Activated B cell treated with CpG ODN at 0.5 μM for 24 hours (primary cell): ENCODE data around the gene DNAI4. TPM values are rescaled to one million over a fixed set of nuclear protein-coding genes. Genes with fewer than 3 reads are reported as not detected.
"Not testable (repeated sequence)": the region's sequence is repeated elsewhere in the genome, so short reads cannot be mapped to it uniquely, and the experiment has no call there.

Experiments used
- ATAC-seq: fragments of 200-7000 bp; cut with Tn5 transposase; one replicate; pipeline ENCODE4 v1.10.0; 2021; ENCODE audit warnings: low read depth, mild to moderate bottlenecking, moderate library complexity
- CTCF ChIA-PET: fragments of 350-600 bp; sonication (Branson Sonifier 250); formaldehyde crosslinking; loops from one replicate; lab custom pipeline; 2021; ENCODE audit warnings: antibody characterized with exemption; lab: Charles Lee
- POLR2A ChIA-PET: fragments of 350-600 bp; sonication (Branson Sonifier 250); formaldehyde crosslinking; loops from one replicate; lab custom pipeline; 2021; ENCODE audit warnings: antibody characterized with exemption; lab: Charles Lee
- DNase-seq: peaks from one replicate; pipeline ENCODE4 v3.0.0; 2022
- H3K27ac Mint-ChIP-seq: one replicate; pipeline ENCODE4 v1.8.0; 2020; ENCODE audit warnings: mixed read lengths
- H3K27me3 Mint-ChIP-seq: one replicate; pipeline ENCODE4 v1.8.0; 2021; ENCODE audit warnings: mixed read lengths
- H3K36me3 Mint-ChIP-seq: one replicate; pipeline ENCODE4 v1.8.0; 2021; ENCODE audit warnings: low read depth, mixed read lengths
- H3K4me1 Mint-ChIP-seq: one replicate; pipeline ENCODE4 v1.8.0; 2021; ENCODE audit warnings: mixed read lengths
- H3K4me3 Mint-ChIP-seq: one replicate; pipeline ENCODE4 v1.8.0; 2020; ENCODE audit warnings: mild to moderate bottlenecking, mixed read lengths
- H3K9me3 Mint-ChIP-seq: one replicate; pipeline ENCODE4 v1.8.0; 2020; ENCODE audit warnings: mixed read lengths
- CTCF ChIP-seq: fragments of 200-600 bp; IDR thresholded peaks from one replicate; pipeline ENCODE4 v1.8.0; 2022; ENCODE audit warnings: antibody characterized with exemption, mild to moderate bottlenecking
- intact Hi-C: fragments of 100-400 bp; cut with micrococcal nuclease; formaldehyde crosslinking; loops from one replicate; pipeline ENCODE4 v1.15.1; 2024
- total RNA-seq: library from RNA; stranded (reverse); gene quantifications from 2 replicates; pipeline ENCODE4 v1.2.3, GENCODE V29; 2022

DNAI4 gene
- total RNA-seq, 1 donor from 2014 or later = 0.75 TPM

DNA sequence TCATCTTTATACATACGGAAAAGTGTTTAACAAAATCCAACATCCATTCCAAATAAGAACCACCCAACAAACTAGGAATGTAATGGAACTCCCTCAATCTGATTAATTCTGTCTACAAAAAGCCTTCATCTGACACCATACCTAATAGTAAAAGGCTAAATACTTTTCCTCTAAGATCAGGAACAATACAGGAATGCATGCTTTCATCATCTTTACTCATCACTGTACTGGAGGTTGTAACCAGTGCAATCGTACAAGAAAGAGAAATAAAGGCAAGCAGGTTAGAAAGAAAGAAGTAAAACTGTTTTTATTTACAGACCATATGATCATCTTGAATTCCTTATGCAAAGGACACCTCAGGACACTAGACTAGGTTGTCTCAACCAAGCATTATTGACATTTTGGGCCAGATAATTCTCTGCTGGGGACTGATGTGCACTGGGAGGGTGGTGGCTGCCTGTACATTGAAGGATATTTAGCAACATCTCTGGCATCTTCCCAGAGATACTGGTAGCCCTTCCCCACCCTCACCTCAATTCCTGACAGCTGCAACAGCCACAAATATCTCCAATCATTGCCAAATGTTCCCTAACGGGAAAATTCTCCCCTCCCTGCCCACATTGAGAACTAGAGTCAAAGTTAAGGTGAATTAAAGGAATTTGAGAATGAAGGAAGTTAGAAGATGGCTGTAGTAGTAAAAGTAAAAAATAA lies 93.0 kb downstream of the DNAI4 start:
- POLR2A ChIA-PET = no interaction called here
- Mint-ChIP-seq H3K4me1 (no peaks in the 10 kb centered on the region), H3K36me3 (no peaks in the 10 kb centered on the region), H3K27me3 (peaks cover 1% of the 10 kb centered on the region), H3K27ac (no peak overlapping the region), H3K4me3 (no peak overlapping the region), H3K9me3 (no peaks in the 10 kb centered on the region)
- TF ChIP-seq CTCF = no peak
- CTCF ChIA-PET = no interaction called here
- DNase-seq (no peak), ATAC-seq (no peak)
- intact Hi-C loops = no loop called here

GRCh38 chr1:66824771-66825170 lies 99.9 kb downstream of the DNAI4 start:
- Mint-ChIP-seq H3K36me3 (no peaks in the 10 kb centered on the region), H3K9me3 (no peaks in the 10 kb centered on the region), H3K4me1 (no peaks in the 10 kb centered on the region), H3K27me3 (peaks cover 1% of the 10 kb centered on the region), H3K27ac (no peak overlapping the region), H3K4me3 (no peak overlapping the region)
- DNase-seq = no peak
- no peak for ATAC-seq
- ChIA-PET CTCF (no interaction called here), POLR2A (no interaction called here)
- intact Hi-C loops = no loop called here
- no peak for TF ChIP-seq CTCF

DNA sequence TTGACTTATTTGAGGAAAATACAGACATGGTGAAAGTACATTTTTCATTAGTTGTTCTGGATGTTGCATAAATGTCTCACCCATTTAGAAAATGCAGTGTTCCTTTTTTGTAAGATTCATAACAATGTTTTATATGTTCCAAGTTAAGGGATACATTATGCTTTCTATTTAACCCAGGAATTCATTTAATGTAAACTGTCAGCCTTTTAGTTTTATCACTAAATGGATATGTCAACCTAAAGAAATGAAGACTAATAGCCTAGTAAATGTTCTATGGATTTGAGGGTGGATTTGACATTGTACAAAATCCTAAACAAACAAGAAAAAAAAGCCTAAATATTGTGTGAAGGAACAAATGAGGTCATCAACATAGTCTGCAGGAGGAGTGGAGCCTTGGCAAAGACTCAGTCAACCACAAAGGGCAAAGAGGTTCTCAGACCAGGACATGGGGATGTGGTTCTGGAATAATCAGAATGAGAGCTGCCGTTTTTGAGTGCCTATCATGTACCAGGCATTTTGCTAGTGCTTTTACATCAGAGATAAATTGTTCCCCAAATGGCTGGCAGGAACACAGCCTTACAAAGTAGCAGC lies 114.8 kb downstream of the DNAI4 start:
- H3K36me3 Mint-ChIP-seq = no peaks in the 10 kb centered on the region
- no peaks in the 10 kb centered on the region for H3K4me1 Mint-ChIP-seq
- no peaks in the 10 kb centered on the region for H3K27me3 Mint-ChIP-seq
- intact Hi-C loops = no loop called here
- ATAC-seq = no peak
- no peaks in the 10 kb centered on the region for H3K9me3 Mint-ChIP-seq
- no peak for TF ChIP-seq CTCF
- DNase-seq = no peak
- ChIA-PET CTCF (no interaction called here), POLR2A (no interaction called here)
- H3K4me3 Mint-ChIP-seq = no peak overlapping the region
- H3K27ac Mint-ChIP-seq = no peak overlapping the region

DNA sequence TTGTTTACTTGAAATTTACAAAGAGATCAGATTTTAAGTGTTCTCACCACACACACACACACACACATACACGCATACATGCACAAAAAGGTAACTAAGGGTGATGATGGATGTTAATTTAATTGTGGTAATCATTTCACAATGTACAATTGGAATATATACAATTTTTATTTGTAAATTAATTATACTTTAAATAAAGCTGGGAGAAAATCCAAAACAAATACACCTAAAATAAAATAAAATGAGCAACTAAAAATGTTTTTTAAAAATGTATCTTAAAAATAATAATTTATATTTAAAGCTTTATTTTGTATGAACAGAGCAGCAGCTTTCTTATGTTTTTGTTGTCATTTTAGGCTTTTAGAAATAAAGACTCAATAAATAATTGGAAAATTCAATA lies 115.4 kb downstream of the DNAI4 start:
- H3K4me3 Mint-ChIP-seq = no peak overlapping the region
- no peaks in the 10 kb centered on the region for H3K4me1 Mint-ChIP-seq

GRCh38 chr1:66795839-66796238 lies 128.8 kb downstream of the DNAI4 start:
- intact Hi-C loops, CTCF ChIA-PET, H3K27ac Mint-ChIP-seq, H3K4me1 Mint-ChIP-seq, H3K4me3 Mint-ChIP-seq, ATAC-seq, DNase-seq, POLR2A ChIA-PET, H3K36me3 Mint-ChIP-seq, H3K9me3 Mint-ChIP-seq, H3K27me3 Mint-ChIP-seq: not testable (repeated sequence)

More for the DNA sequence above, 115.4 kb downstream of the DNAI4 start:
- intact Hi-C loops = no loop called here
- no peaks in the 10 kb centered on the region for H3K36me3 Mint-ChIP-seq
- ChIA-PET CTCF (no interaction called here), POLR2A (no interaction called here)
- TF ChIP-seq CTCF = no peak
- H3K27me3 Mint-ChIP-seq = no peaks in the 10 kb centered on the region
- DNase-seq = no peak
- H3K27ac Mint-ChIP-seq = no peak overlapping the region
- ATAC-seq = no peak
- H3K9me3 Mint-ChIP-seq = no peaks in the 10 kb centered on the region
